HPDE6-E6E7 (cell line): ENCODE results near the gene ALG8.

Experiments
- DNase-seq: peaks from one replicate; pipeline ENCODE4 v3.0.0; 2011; ENCODE audit warnings: missing footprints; ENCODE audit errors: extremely low spot score

The ALG8 gene

GRCh38 chr11:78160557-78160956 is 21.1 kb upstream of the ALG8 start:
- DNase-seq: no peak

- DNase-seq: no peak
Observed at GRCh38 chr11:78158987-78159652, 19.7 kb upstream of the ALG8 start.

- DNase-seq: no peak
Observed at GRCh38 chr11:78156127-78156844, 16.9 kb upstream of the ALG8 start.

- DNase-seq: no peak
Observed at GRCh38 chr11:78151804-78152203, 12.4 kb upstream of the ALG8 start.

- DNase-seq: no peak
Observed at GRCh38 chr11:78150754-78151153, 11.3 kb upstream of the ALG8 start.

- no peak for DNase-seq
Observed at GRCh38 chr11:78150346-78150745, 10.9 kb upstream of the ALG8 start.

GRCh38 chr11:78149646-78150045 is 10.2 kb upstream of the ALG8 start:
- peak; percentile 53 for DNase-seq

- DNase-seq: no peak
Observed at GRCh38 chr11:78147807-78148206, 8.4 kb upstream of the ALG8 start.

GRCh38 chr11:78145511-78146025 is 6.1 kb upstream of the ALG8 start:
- DNase-seq: no peak

- DNase-seq: no peak
Observed at GRCh38 chr11:78140392-78141077, 1.1 kb upstream of the ALG8 start.

GRCh38 chr11:78138694-78139421 is 568 bp downstream of the ALG8 start:
- DNase-seq: peak; percentile 29

- DNase-seq: no peak
Observed at GRCh38 chr11:78138291-78138690, 1.1 kb downstream of the ALG8 start.

- no peak for DNase-seq
Observed at GRCh38 chr11:78132475-78132874, 7.0 kb downstream of the ALG8 start.

- no peak for DNase-seq
Observed at GRCh38 chr11:78131956-78132355, 7.5 kb downstream of the ALG8 start.

- DNase-seq: no peak
Observed at GRCh38 chr11:78127403-78127802, 12.0 kb downstream of the ALG8 start.

GRCh38 chr11:78112582-78113275 is 26.7 kb downstream of the ALG8 start:
- DNase-seq: no peak

GRCh38 chr11:78111298-78111697 is 28.1 kb downstream of the ALG8 start:
- no peak for DNase-seq

GRCh38 chr11:78110830-78111229 is 28.6 kb downstream of the ALG8 start:
- no peak for DNase-seq

GRCh38 chr11:78110351-78110750 is 29.1 kb downstream of the ALG8 start:
- DNase-seq: no peak

- no peak for DNase-seq
Observed at GRCh38 chr11:78109081-78110015, 30.1 kb downstream of the ALG8 start.
